ENCODE measurements around the gene CEP68. TPM values are rescaled to one million over a fixed set of nuclear protein-coding genes. Genes with fewer than 3 reads are reported as not detected.

CEP68 gene
- polyA plus RNA-seq, 1 donor from 2014 or later, result 34.7 TPM

- Histone ChIP-seq H4K20me1 (ENCODE audit: insufficient read depth) (peaks cover 13% of the 10 kb centered on the region), H3K79me2 (replicated peaks; ENCODE audit: insufficient read depth, low read length) (peaks cover 88% of the 10 kb centered on the region), H3K36me3 (ENCODE audit: insufficient read depth, low read length) (no peaks in the 10 kb centered on the region), H3K4me2 (ENCODE audit: low read length) (no peak overlapping the region), H3F3A (ENCODE audit: insufficient read depth, low read length, poor library complexity, severe bottlenecking) (no peaks in the 10 kb centered on the region), H3K9ac (ENCODE audit: low read length) (no peak overlapping the region), H3K27ac (ENCODE audit: low read length) (no peak overlapping the region), H3K4me3 (ENCODE audit: low read length) (no peak overlapping the region), H3K9me2 (ENCODE audit: insufficient read depth, low read length) (no peaks in the 10 kb centered on the region), H3K9me3 (ENCODE audit: low read length) (no peaks in the 10 kb centered on the region), H2AFZ (ENCODE audit: low read depth, low read length) (no peak overlapping the region), H3K27me3 (ENCODE audit: insufficient read depth, low read depth, low read length) (no peaks in the 10 kb centered on the region)
- no peak for TF ChIP-seq REST (IDR thresholded peaks at IDR 0.05; ENCODE audit: borderline replicate concordance)
- TF ChIP-seq SMC3 (conservative IDR thresholded peaks at IDR 0.05; ENCODE audit: poor library complexity), result no peak
- TF ChIP-seq CTCF (IDR thresholded peaks at IDR 0.05; ENCODE audit: poor library complexity, severe bottlenecking), result no peak
- TF ChIP-seq MXI1 (conservative IDR thresholded peaks at IDR 0.05; ENCODE audit: poor library complexity, severe bottlenecking), result no peak
- TF ChIP-seq EP300 (conservative IDR thresholded peaks at IDR 0.05; ENCODE audit: poor library complexity, severe bottlenecking), result no peak
- no peak for TF ChIP-seq TAF1 (IDR thresholded peaks at IDR 0.05; ENCODE audit: low read depth)
- TF ChIP-seq POLR2AphosphoS5 (IDR thresholded peaks at IDR 0.05), result no peak
- TF ChIP-seq EZH2 (IDR thresholded peaks at IDR 0.05; ENCODE audit: borderline replicate concordance, insufficient read depth, low read length, poor library complexity, severe bottlenecking), result no peak
- no peak for TF ChIP-seq RAD21 (conservative IDR thresholded peaks at IDR 0.05)
Observed at GRCh38 chr2:65113816-65114215, 57.6 kb downstream of the CEP68 start.

- H3K4me3 ChIP-seq (ENCODE audit: low read length), result no peak overlapping the region
- TF ChIP-seq POLR2AphosphoS5 (IDR thresholded peaks at IDR 0.05) (no peak), RAD21 (conservative IDR thresholded peaks at IDR 0.05) (no peak), TAF1 (IDR thresholded peaks at IDR 0.05; ENCODE audit: low read depth) (no peak), SMC3 (conservative IDR thresholded peaks at IDR 0.05; ENCODE audit: poor library complexity) (no peak), EP300 (conservative IDR thresholded peaks at IDR 0.05; ENCODE audit: poor library complexity, severe bottlenecking) (no peak), EZH2 (IDR thresholded peaks at IDR 0.05; ENCODE audit: borderline replicate concordance, insufficient read depth, low read length, poor library complexity, severe bottlenecking) (no peak), MXI1 (conservative IDR thresholded peaks at IDR 0.05; ENCODE audit: poor library complexity, severe bottlenecking) (no peak), CTCF (IDR thresholded peaks at IDR 0.05; ENCODE audit: poor library complexity, severe bottlenecking) (no peak), REST (IDR thresholded peaks at IDR 0.05; ENCODE audit: borderline replicate concordance) (no peak)
- H3K4me2 ChIP-seq (ENCODE audit: low read length), result no peak overlapping the region
- no peak overlapping the region for H3K9ac ChIP-seq (ENCODE audit: low read length)
- no peaks in the 10 kb centered on the region for H3K9me3 ChIP-seq (ENCODE audit: low read length)
- H3K9me2 ChIP-seq (ENCODE audit: insufficient read depth, low read length), result no peaks in the 10 kb centered on the region
- H3K36me3 ChIP-seq (ENCODE audit: insufficient read depth, low read length), result no peaks in the 10 kb centered on the region
- H4K20me1 ChIP-seq (ENCODE audit: insufficient read depth), result peaks cover 13% of the 10 kb centered on the region
- H3K27ac ChIP-seq (ENCODE audit: low read length), result no peak overlapping the region
- peaks cover 89% of the 10 kb centered on the region for H3K79me2 ChIP-seq (replicated peaks; ENCODE audit: insufficient read depth, low read length)
- no peaks in the 10 kb centered on the region for H3K27me3 ChIP-seq (ENCODE audit: insufficient read depth, low read depth, low read length)
- H3F3A ChIP-seq (ENCODE audit: insufficient read depth, low read length, poor library complexity, severe bottlenecking), result no peaks in the 10 kb centered on the region
- no peak overlapping the region for H2AFZ ChIP-seq (ENCODE audit: low read depth, low read length)
Observed at GRCh38 chr2:65114921-65115320, 58.7 kb downstream of the CEP68 start.

All from neural cell (in vitro differentiated cells).